Neural progenitor cell (in vitro differentiated cells): ENCODE measurements around the gene PTPN2. TPM values are rescaled to one million over a fixed set of nuclear protein-coding genes. Genes with fewer than 3 reads are reported as not detected.
A peak's percentile ranks its signal among the peaks of the same experiment; 100 is the strongest.
"Not testable (repeated sequence)": the region's sequence is repeated elsewhere in the genome, so short reads cannot be mapped to it uniquely, and the experiment has no call there.

Source experiments
- DNase-seq: peaks from one replicate; pipeline ENCODE4 v3.0.0-alpha.2; 2016; ENCODE audit warnings: low spot score
- H2AFZ ChIP-seq: fragments of 200-600 bp; sonication (generic); replicated peaks from 2 replicates; pipeline ENCODE4 v1.6.1; 2016; ENCODE audit warnings: antibody characterized with exemption
- H3F3A ChIP-seq: fragments of 200-600 bp; sonication (generic); 2 replicates; pipeline ENCODE4 v1.6.1; 2016; ENCODE audit warnings: antibody characterized with exemption, low read depth
- H3K27ac ChIP-seq: fragments of 200-600 bp; sonication (generic); 2 replicates; pipeline ENCODE4 v1.5.1; 2016; ENCODE audit warnings: mild to moderate bottlenecking
- H3K27me3 ChIP-seq: fragments of 200-600 bp; sonication (generic); 2 replicates; pipeline ENCODE4 v1.6.1; 2016; ENCODE audit warnings: mild to moderate bottlenecking, moderate library complexity
- H3K36me3 ChIP-seq: fragments of 200-600 bp; sonication (generic); 2 replicates; pipeline ENCODE4 v1.5.1; 2016
- H3K4me1 ChIP-seq: fragments of 200-600 bp; sonication (generic); 2 replicates; pipeline ENCODE4 v1.6.1; 2016; ENCODE audit warnings: mixed run types
- H3K4me2 ChIP-seq: fragments of 200-600 bp; sonication (generic); 2 replicates; pipeline ENCODE4 v1.6.1; 2016
- H3K4me3 ChIP-seq: fragments of 200-600 bp; sonication (generic); 2 replicates; pipeline ENCODE4 v1.5.1; 2016
- H3K79me2 ChIP-seq: fragments of 200-600 bp; sonication (generic); 2 replicates; pipeline ENCODE4 v1.6.1; 2016; ENCODE audit warnings: low read depth
- H3K9ac ChIP-seq: fragments of 200-600 bp; sonication (generic); 2 replicates; pipeline ENCODE4 v1.6.1; 2016
- H3K9me3 ChIP-seq: fragments of 200-600 bp; sonication (generic); 2 replicates; pipeline ENCODE4 v1.5.1; 2016; ENCODE audit warnings: low read depth
- H4K20me1 ChIP-seq: fragments of 200-600 bp; sonication (generic); 2 replicates; pipeline ENCODE4 v1.6.1; 2016; ENCODE audit warnings: low read depth
- H3K27ac Mint-ChIP-seq: 3 replicates; pipeline ENCODE4 v1.8.0; 2021; ENCODE audit warnings: mixed read lengths
- H3K27me3 Mint-ChIP-seq: 2 replicates; pipeline ENCODE4 v1.8.0; 2022; ENCODE audit warnings: low read depth, mild to moderate bottlenecking, inconsistent platforms, moderate library complexity, mixed read lengths; ENCODE audit not compliant: insufficient read depth
- H3K36me3 Mint-ChIP-seq: 3 replicates; pipeline ENCODE4 v1.8.0; 2021; ENCODE audit warnings: mixed read lengths
- H3K4me1 Mint-ChIP-seq: 3 replicates; pipeline ENCODE4 v1.8.0; 2021; ENCODE audit warnings: mixed read lengths
- H3K4me3 Mint-ChIP-seq: 3 replicates; pipeline ENCODE4 v1.8.0; 2021; ENCODE audit warnings: mild to moderate bottlenecking, moderate library complexity, mixed read lengths
- H3K9me3 Mint-ChIP-seq: 3 replicates; pipeline ENCODE4 v1.8.0; 2020; ENCODE audit warnings: mixed read lengths
- CTCF ChIP-seq: fragments of 200-600 bp; sonication (generic); IDR thresholded peaks from 2 replicates; pipeline ENCODE4 v1.5.1; 2017; ENCODE audit warnings: antibody characterized with exemption, mild to moderate bottlenecking
- EZH2 ChIP-seq: fragments of 200-600 bp; sonication (generic); IDR thresholded peaks from 2 replicates; pipeline ENCODE4 v1.6.1; 2017; ENCODE audit warnings: antibody characterized with exemption, mild to moderate bottlenecking, moderate library complexity
- EZH2phosphoT487 ChIP-seq: fragments of 200-600 bp; sonication (generic); IDR thresholded peaks from 2 replicates; pipeline ENCODE4 v1.6.1; 2017; ENCODE audit warnings: antibody characterized with exemption
- total RNA-seq: library from RNA; depleted of rRNA; stranded (reverse); fragments of >200 nt; gene quantifications from 2 replicates; pipeline ENCODE4 v1.2.3, GENCODE V29; 2015; ENCODE audit warnings: low replicate concordance

The PTPN2 gene
- total RNA-seq, 1 donor from 2014 or later: 57.9 TPM

GRCh38 chr18:12777500-12777944 is 106.5 kb downstream of the PTPN2 start:
- H3K27ac ChIP-seq: no peak overlapping the region
- H2AFZ ChIP-seq: no peak overlapping the region
- no peaks in the 10 kb centered on the region for H3F3A ChIP-seq
- H3K9ac ChIP-seq: no peak overlapping the region
- Mint-ChIP-seq H3K27ac (no peak overlapping the region), H3K9me3 (no peaks in the 10 kb centered on the region), H3K27me3 (no peaks in the 10 kb centered on the region), H3K4me3 (no peak overlapping the region), H3K36me3 (no peaks in the 10 kb centered on the region), H3K4me1 (no peaks in the 10 kb centered on the region)
- no peaks in the 10 kb centered on the region for H3K4me1 ChIP-seq
- H4K20me1 ChIP-seq: no peaks in the 10 kb centered on the region
- H3K4me3 ChIP-seq: no peak overlapping the region
- no peaks in the 10 kb centered on the region for H3K9me3 ChIP-seq
- H3K79me2 ChIP-seq: no peaks in the 10 kb centered on the region
- H3K27me3 ChIP-seq: no peaks in the 10 kb centered on the region
- no peaks in the 10 kb centered on the region for H3K36me3 ChIP-seq
- no peak for DNase-seq
- TF ChIP-seq EZH2phosphoT487 (no peak), CTCF (no peak), EZH2 (no peak)
- no peak overlapping the region for H3K4me2 ChIP-seq

DNA sequence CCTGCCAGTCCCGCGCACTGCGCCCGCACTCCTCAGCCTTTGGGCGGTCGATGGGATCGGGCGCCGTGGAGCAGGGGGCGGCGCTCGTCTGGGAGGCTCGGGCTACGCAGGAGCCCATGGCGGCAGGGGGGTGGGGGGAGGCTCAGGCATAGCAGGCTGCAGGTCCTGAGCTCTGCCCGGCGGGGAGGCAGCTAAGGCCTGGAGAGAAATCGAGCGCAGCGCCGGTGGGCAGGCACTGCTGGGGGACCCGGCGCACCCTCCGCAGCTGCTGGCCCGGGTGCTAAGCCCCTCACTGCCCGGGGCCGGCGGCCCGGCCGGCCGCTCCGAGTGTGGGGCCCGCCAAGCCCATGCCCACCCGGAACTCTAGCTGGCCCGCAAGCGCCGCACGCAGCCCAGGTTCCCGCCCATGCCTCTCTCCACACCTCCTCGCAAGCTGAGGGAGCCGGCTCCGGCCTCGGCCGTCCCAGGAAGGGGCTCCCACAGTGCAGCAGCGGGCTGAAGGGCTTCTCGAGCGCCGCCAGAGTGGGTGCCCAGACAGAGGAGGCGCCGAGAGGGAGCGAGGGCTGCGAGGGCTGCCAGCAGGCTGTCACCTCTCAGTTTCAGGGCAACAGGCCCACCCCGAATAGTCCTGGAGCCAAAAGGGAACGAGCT is 107.1 kb downstream of the PTPN2 start:
- no peak overlapping the region for H3K4me3 Mint-ChIP-seq
- Histone ChIP-seq H3K27ac (no peak overlapping the region), H3F3A (no peaks in the 10 kb centered on the region), H3K36me3 (no peaks in the 10 kb centered on the region), H3K4me2 (no peak overlapping the region), H3K27me3 (no peaks in the 10 kb centered on the region), H3K4me3 (no peak overlapping the region), H4K20me1 (no peaks in the 10 kb centered on the region), H2AFZ (no peak overlapping the region), H3K79me2 (no peaks in the 10 kb centered on the region), H3K4me1 (no peaks in the 10 kb centered on the region), H3K9me3 (no peaks in the 10 kb centered on the region), H3K9ac (no peak overlapping the region)
- TF ChIP-seq EZH2phosphoT487 (no peak), EZH2 (no peak), CTCF (no peak)
- H3K27me3 Mint-ChIP-seq: no peaks in the 10 kb centered on the region
- no peak for DNase-seq
- no peaks in the 10 kb centered on the region for H3K36me3 Mint-ChIP-seq
- H3K4me1 Mint-ChIP-seq: no peaks in the 10 kb centered on the region
- H3K9me3 Mint-ChIP-seq: no peaks in the 10 kb centered on the region
- no peak overlapping the region for H3K27ac Mint-ChIP-seq

- DNase-seq, H3K79me2 ChIP-seq, H3K9ac ChIP-seq, H3K36me3 Mint-ChIP-seq, H3K9me3 Mint-ChIP-seq, H3K27me3 ChIP-seq, H3K4me2 ChIP-seq, H3K4me1 Mint-ChIP-seq, H3K27ac ChIP-seq, H3K4me3 ChIP-seq, H4K20me1 ChIP-seq, H3K36me3 ChIP-seq, H3K9me3 ChIP-seq, H3K27me3 Mint-ChIP-seq, H3F3A ChIP-seq, H2AFZ ChIP-seq, H3K4me1 ChIP-seq, H3K4me3 Mint-ChIP-seq: not testable (repeated sequence)
- H3K27ac Mint-ChIP-seq: peak overlapping the region; percentile 19
These were observed 107.6 kb downstream of the PTPN2 start for GRCh38 chr18:12776415-12776814.

DNA sequence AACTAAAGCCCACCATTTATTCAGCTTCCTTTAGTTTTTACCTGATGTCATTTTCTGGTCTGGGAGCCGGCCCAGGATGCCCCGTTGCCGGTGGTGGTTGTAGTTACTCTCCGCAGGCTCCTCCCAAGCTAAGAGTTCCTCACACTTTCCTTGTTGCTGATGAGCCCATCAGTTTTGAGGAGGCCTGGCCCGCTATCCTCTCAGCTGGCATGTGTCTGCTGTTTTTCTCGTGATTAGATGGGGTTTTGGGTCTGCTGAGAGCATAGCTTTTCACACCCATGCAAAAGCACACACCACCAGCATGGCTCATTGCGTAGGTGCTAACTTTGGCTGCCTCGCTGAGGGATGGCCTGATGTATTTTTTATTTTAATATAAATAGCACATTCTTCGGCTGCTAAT is 109.1 kb downstream of the PTPN2 start:
- Histone ChIP-seq H3K4me3 (no peak overlapping the region), H3K27ac (no peak overlapping the region), H3K27me3 (no peaks in the 10 kb centered on the region), H4K20me1 (no peaks in the 10 kb centered on the region), H3K9ac (no peak overlapping the region), H3F3A (no peaks in the 10 kb centered on the region), H2AFZ (peak overlapping the region; percentile 13), H3K36me3 (no peaks in the 10 kb centered on the region), H3K4me1 (no peaks in the 10 kb centered on the region), H3K4me2 (no peak overlapping the region), H3K79me2 (no peaks in the 10 kb centered on the region), H3K9me3 (no peaks in the 10 kb centered on the region)
- no peak for TF ChIP-seq EZH2phosphoT487
- no peak for TF ChIP-seq EZH2
- no peak for TF ChIP-seq CTCF
- Mint-ChIP-seq H3K36me3 (no peaks in the 10 kb centered on the region), H3K27me3 (peaks cover 2% of the 10 kb centered on the region), H3K4me1 (peaks cover 4% of the 10 kb centered on the region), H3K4me3 (no peak overlapping the region), H3K9me3 (no peaks in the 10 kb centered on the region), H3K27ac (no peak overlapping the region)
- no peak for DNase-seq
